Measurements from ENCODE around the gene RIPOR2.

- TF ChIP-seq POLR2AphosphoS5 (IDR thresholded peaks at IDR 0.05; ENCODE audit: low read depth, low read length) (no peak), POLR2A (IDR thresholded peaks at IDR 0.05; ENCODE audit: low read depth, low read length) (no peak), POU2F2 (IDR thresholded peaks at IDR 0.05; ENCODE audit: low read depth, low read length) (no peak), TAF1 (IDR thresholded peaks at IDR 0.05; ENCODE audit: low read depth, low read length) (no peak), SPI1 (IDR thresholded peaks at IDR 0.05; ENCODE audit: low read depth, low read length) (no peak), PAX5 (IDR thresholded peaks at IDR 0.05; ENCODE audit: insufficient read depth, low read length, severe bottlenecking) (no peak)
Observed at GRCh38 chr6:24825130-24825630, 110.6 kb downstream of the RIPOR2 start.
